ENCODE results near the gene SLC25A2.
"Not testable (repeated sequence)": the region's sequence is repeated elsewhere in the genome, so short reads cannot be mapped to it uniquely, and the experiment has no call there.

Gene SLC25A2

DNA sequence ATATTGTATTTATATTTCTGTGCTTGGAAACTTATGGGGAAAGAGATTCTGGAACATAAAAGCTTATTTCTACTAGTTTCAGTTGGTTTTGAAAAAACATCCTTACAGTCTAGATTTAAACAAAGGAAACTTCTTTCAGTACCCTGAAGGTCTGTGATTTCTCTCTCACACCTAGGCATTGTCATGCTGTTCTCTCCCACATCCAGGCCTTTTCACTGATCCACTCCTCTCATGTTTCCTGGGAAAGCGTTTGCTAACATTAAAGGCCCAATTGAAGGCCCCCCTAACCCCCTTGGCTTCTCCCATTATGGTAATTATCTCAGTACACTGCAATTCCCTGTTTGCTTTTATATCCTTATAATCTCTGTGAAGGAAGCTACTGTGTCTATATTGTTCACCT is 38.9 kb upstream of the SLC25A2 start:
- DNase-seq (ENCODE audit: low read depth): no peak
- no peak overlapping the region for H3K4me3 ChIP-seq (ENCODE audit: low read length)
- TF ChIP-seq, protein P1, sequence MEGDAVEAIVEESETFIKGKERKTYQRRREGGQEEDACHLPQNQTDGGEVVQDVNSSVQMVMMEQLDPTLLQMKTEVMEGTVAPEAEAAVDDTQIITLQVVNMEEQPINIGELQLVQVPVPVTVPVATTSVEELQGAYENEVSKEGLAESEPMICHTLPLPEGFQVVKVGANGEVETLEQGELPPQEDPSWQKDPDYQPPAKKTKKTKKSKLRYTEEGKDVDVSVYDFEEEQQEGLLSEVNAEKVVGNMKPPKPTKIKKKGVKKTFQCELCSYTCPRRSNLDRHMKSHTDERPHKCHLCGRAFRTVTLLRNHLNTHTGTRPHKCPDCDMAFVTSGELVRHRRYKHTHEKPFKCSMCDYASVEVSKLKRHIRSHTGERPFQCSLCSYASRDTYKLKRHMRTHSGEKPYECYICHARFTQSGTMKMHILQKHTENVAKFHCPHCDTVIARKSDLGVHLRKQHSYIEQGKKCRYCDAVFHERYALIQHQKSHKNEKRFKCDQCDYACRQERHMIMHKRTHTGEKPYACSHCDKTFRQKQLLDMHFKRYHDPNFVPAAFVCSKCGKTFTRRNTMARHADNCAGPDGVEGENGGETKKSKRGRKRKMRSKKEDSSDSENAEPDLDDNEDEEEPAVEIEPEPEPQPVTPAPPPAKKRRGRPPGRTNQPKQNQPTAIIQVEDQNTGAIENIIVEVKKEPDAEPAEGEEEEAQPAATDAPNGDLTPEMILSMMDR (IDR thresholded peaks at IDR 0.05; ENCODE audit: insufficient read depth, low read depth, low read length, missing control alignments): no peak

GRCh38 chr5:141340781-141341354 is 37.0 kb upstream of the SLC25A2 start:
- not testable (repeated sequence) for H3K4me3 ChIP-seq (ENCODE audit: low read length); DNase-seq (ENCODE audit: low read depth)

DNA sequence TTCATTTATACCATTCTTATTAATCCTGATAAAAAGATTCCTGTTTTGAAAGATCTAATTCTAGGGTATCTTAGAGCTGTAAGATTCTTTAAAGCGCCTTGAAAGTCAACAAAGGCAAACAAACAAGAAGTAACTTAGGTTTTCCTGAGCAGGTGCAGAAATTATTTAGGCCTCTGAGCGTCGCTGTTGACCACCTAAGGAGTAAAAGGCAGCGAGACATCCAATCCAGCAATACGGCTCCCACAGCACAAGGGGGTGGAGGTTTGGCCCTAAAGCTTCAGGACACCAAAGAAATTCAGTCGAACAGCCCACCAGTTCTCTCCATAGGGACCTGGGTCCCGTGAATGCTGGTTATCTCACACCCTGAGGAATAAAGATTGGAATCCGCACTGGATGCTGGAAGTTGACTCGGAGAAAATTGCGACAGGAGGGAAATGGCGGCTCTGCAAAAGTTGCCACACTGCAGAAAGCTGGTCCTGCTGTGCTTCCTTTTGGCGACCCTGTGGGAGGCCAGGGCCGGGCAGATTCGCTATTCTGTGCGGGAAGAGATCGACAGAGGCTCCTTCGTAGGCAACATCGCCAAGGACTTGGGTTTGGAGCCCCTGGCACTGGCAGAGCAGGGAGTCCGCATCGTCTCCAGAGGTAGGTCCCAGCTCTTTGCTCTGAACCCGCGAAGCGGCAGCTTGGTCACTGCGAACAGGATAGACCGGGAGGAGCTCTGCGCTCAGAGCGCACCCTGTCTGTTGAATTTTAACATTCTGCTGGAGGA is 34.9 kb upstream of the SLC25A2 start, which contains the start of gene PCDHGA2:
Gene PCDHGA2, plus strand, starts transcription at position 223 of the 769 bp plus-strand sequence.
- H3K4me3 ChIP-seq (ENCODE audit: low read length): peak within 1 kb of the TSS; percentile 38

GRCh38 chr5:141332571-141332970 is 28.7 kb upstream of the SLC25A2 start:
- not testable (repeated sequence) for DNase-seq (ENCODE audit: low read depth); H3K4me3 ChIP-seq (ENCODE audit: low read length)

More for the DNA sequence above, 34.9 kb upstream of the SLC25A2 start, which contains the start of gene PCDHGA2:
- TF ChIP-seq, protein P1 (IDR thresholded peaks at IDR 0.05; ENCODE audit: insufficient read depth, low read depth, low read length, missing control alignments): peak; percentile 48
- peak; percentile 44 for DNase-seq (ENCODE audit: low read depth)

- peak; percentile 46 for DNase-seq (ENCODE audit: low read depth)
- TF ChIP-seq, protein P1 (IDR thresholded peaks at IDR 0.05; ENCODE audit: insufficient read depth, low read depth, low read length, missing control alignments): peak; percentile 42
- no peak within 1 kb of the TSS for H3K4me3 ChIP-seq (ENCODE audit: low read length)
These were observed 26.6 kb upstream of the SLC25A2 start, which contains the start of gene PCDHGA1 for GRCh38 chr5:141330299-141331080. TSS of gene PCDHGA1 (plus strand) at chr5:141330514.

- TF ChIP-seq, protein P1 (IDR thresholded peaks at IDR 0.05; ENCODE audit: insufficient read depth, low read depth, low read length, missing control alignments): no peak
- DNase-seq (ENCODE audit: low read depth): no peak
- no peak overlapping the region for H3K4me3 ChIP-seq (ENCODE audit: low read length)
These were observed 24.4 kb upstream of the SLC25A2 start for GRCh38 chr5:141328231-141328630.

DNA sequence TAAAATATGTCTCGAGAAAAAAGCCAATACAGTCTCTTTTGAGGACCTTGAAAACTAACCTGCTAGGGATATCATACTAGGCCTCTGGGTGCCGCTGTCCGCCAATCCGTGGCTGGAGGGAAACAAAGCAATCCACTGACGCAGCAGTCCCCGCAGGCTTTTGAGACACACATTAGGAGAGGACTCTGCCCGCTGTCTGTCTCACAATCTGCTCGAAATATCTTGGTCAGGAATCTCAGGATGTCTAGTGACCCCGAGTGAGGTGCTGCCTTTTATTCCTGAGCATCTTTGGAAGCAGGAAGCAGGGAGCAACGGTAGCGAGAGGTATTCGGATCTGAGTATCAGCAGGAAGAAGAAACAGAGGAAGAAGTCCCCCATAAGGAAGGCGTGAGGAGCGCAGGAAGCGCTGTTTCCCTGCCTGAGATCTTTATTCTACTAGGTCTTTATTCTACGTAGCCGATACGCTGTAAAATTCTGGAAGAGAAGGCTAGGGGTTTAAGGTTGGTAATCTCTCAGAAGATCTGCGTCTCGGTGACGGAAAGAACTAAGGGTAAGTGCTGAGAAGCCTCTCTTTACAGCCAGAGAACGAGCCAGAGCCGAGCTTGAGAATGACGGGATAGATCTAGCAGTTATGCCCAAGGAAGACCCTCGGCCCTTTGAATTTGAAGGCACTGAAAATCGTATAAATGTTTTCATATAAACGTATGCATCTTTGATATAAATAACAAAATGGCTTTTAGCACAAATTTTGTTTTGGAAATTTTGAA is 22.4 kb upstream of the SLC25A2 start:
- peak; percentile 58 for DNase-seq (ENCODE audit: low read depth)
- H3K4me3 ChIP-seq (ENCODE audit: low read length): peak overlapping the region; percentile 40
- TF ChIP-seq, protein P1 (IDR thresholded peaks at IDR 0.05; ENCODE audit: insufficient read depth, low read depth, low read length, missing control alignments): peak; percentile 49

All from epithelial cell of esophagus (primary cell).